HepG2 (cell line): ENCODE measurements around the gene NOG.

ENCODE experiments used
- POLR2AphosphoS5 ChIP-seq: IDR thresholded peaks from 2 replicates; pipeline ENCODE4 v1.6.1; 2012; ENCODE audit warnings: low read depth, low read length
- TF ChIP-seq, protein P1 (sequence below): IDR thresholded peaks from 2 replicates; pipeline ENCODE4 v1.6.1; 2016; ENCODE audit warnings: low read depth, control low read depth

DNA sequence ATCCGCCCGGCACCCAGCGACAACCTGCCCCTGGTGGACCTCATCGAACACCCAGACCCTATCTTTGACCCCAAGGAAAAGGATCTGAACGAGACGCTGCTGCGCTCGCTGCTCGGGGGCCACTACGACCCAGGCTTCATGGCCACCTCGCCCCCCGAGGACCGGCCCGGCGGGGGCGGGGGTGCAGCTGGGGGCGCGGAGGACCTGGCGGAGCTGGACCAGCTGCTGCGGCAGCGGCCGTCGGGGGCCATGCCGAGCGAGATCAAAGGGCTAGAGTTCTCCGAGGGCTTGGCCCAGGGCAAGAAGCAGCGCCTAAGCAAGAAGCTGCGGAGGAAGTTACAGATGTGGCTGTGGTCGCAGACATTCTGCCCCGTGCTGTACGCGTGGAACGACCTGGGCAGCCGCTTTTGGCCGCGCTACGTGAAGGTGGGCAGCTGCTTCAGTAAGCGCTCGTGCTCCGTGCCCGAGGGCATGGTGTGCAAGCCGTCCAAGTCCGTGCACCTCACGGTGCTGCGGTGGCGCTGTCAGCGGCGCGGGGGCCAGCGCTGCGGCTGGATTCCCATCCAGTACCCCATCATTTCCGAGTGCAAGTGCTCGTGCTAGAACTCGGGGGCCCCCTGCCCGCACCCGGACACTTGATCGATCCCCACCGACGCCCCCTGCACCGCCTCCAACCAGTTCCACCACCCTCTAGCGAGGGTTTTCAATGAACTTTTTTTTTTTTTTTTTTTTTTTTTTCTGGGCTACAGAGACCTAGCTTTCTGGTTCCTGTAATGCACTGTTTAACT lies 1.0 kb downstream of the NOG start:
- TF ChIP-seq, protein P1, sequence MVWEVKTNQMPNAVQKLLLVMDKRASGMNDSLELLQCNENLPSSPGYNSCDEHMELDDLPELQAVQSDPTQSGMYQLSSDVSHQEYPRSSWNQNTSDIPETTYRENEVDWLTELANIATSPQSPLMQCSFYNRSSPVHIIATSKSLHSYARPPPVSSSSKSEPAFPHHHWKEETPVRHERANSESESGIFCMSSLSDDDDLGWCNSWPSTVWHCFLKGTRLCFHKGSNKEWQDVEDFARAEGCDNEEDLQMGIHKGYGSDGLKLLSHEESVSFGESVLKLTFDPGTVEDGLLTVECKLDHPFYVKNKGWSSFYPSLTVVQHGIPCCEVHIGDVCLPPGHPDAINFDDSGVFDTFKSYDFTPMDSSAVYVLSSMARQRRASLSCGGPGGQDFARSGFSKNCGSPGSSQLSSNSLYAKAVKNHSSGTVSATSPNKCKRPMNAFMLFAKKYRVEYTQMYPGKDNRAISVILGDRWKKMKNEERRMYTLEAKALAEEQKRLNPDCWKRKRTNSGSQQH (CRISPR knock-in tag), result no peak
- TF ChIP-seq POLR2AphosphoS5, result no peak
